H1 (cell line): Measurements from ENCODE around the gene KATNBL1. TPM values are rescaled to one million over a fixed set of nuclear protein-coding genes. Genes with fewer than 3 reads are reported as not detected.

ENCODE experiments used
- CTCF ChIA-PET: fragments of 300-600 bp; sonication (Branson Sonifier 250); formaldehyde crosslinking; loops from one replicate; lab custom pipeline; 2021; ENCODE audit not compliant: partially characterized antibody; lab: Charles Lee
- POLR2A ChIA-PET: fragments of 300-600 bp; sonication (Branson Sonifier 250); formaldehyde crosslinking; loops from one replicate; lab custom pipeline; 2021; ENCODE audit warnings: inconsistent platforms; ENCODE audit not compliant: partially characterized antibody; lab: Charles Lee
- DNase-seq, 2 experiments: peaks; one replicate each; pipeline versions ENCODE4 v3.0.0 to v3.0.0-alpha.2; 2010 to 2022; ENCODE audit warnings: low spot score in 2 of 2, low read depth in 1 of 2, mixed read lengths in 1 of 2
- FAIRE-seq: peaks from 2 replicates; lab custom pipeline; 2011; peaks lifted over from hg19 to GRCh38; lab: Jason Lieb, UNC
- H2AFZ ChIP-seq: 2 replicates; pipeline ENCODE4 v1.8.1; 2012; ENCODE audit warnings: low read length, inconsistent platforms
- H2AK5ac ChIP-seq: 2 replicates; pipeline ENCODE4 v1.6.1; 2013; ENCODE audit warnings: low read depth, low read length
- H2BK120ac ChIP-seq: replicated peaks from 2 replicates; pipeline ENCODE3; 2013; ENCODE audit warnings: low read depth, low read length, inconsistent platforms
- H2BK12ac ChIP-seq: 2 replicates; pipeline ENCODE4 v1.6.1; 2013; ENCODE audit warnings: low read depth, low read length
- H2BK15ac ChIP-seq: 2 replicates; pipeline ENCODE4 v1.6.1; 2013; ENCODE audit warnings: low read length
- H2BK20ac ChIP-seq: 2 replicates; pipeline ENCODE4 v1.6.1; 2013; ENCODE audit warnings: low read length
- H2BK5ac ChIP-seq: 2 replicates; pipeline ENCODE4 v1.6.1; 2013; ENCODE audit warnings: low read depth, low read length
- H3K14ac ChIP-seq: 2 replicates; pipeline ENCODE4 v1.6.1; 2013; ENCODE audit warnings: inconsistent platforms; ENCODE audit not compliant: insufficient read length
- H3K18ac ChIP-seq: 2 replicates; pipeline ENCODE4 v1.6.1; 2013; ENCODE audit warnings: low read length; ENCODE audit errors: extremely low read depth
- H3K23ac ChIP-seq: 2 replicates; pipeline ENCODE4 v1.6.1; 2013; ENCODE audit warnings: inconsistent platforms; ENCODE audit not compliant: insufficient read length
- H3K23me2 ChIP-seq: 2 replicates; pipeline ENCODE4 v1.6.1; 2013; ENCODE audit warnings: low read depth, low read length
- H3K27ac ChIP-seq: 2 replicates; pipeline ENCODE4 v1.6.1; 2011; ENCODE audit warnings: low read depth, low read length, inconsistent platforms
- H3K27me3 ChIP-seq, 4 experiments: replicated peaks in 1 of 4; 1 replicate in 1 of 4; 2 replicates in 3 of 4; pipeline versions ENCODE4 v1.6.1 to v1.8.1; 2011 to 2013; ENCODE audit warnings: low read length in 3 of 4, mild to moderate bottlenecking in 3 of 4, inconsistent platforms in 2 of 4, mixed read lengths in 2 of 4, moderate library complexity in 1 of 4; ENCODE audit not compliant: control insufficient read depth in 3 of 4, insufficient read depth in 3 of 4; ENCODE audit errors: extremely low read depth in 1 of 4
- H3K36me3 ChIP-seq, 4 experiments: 2 replicates each; pipeline versions ENCODE4 v1.6.1 to v1.8.1; 2011 to 2013; ENCODE audit warnings: mild to moderate bottlenecking in 4 of 4, low read length in 3 of 4, moderate library complexity in 2 of 4, control low read depth in 1 of 4, inconsistent platforms in 1 of 4; ENCODE audit not compliant: insufficient read depth in 4 of 4, control insufficient read depth in 2 of 4
- H3K4ac ChIP-seq: replicated peaks from 2 replicates; pipeline ENCODE3; 2013; ENCODE audit warnings: low read length, low read depth, mixed read lengths, inconsistent platforms; ENCODE audit not compliant: insufficient read length
- H3K4me1 ChIP-seq, 4 experiments: replicated peaks in 1 of 4; 1 replicate in 1 of 4; 2 replicates in 3 of 4; pipeline versions ENCODE4 v1.6.1 to v1.8.1; 2011 to 2013; ENCODE audit warnings: low read length in 3 of 4, inconsistent platforms in 2 of 4, mixed read lengths in 1 of 4; ENCODE audit not compliant: insufficient read depth in 4 of 4, control insufficient read depth in 3 of 4
- H3K4me2 ChIP-seq, 2 experiments: 2 replicates each; pipeline versions ENCODE4 v1.6.1 to v1.8.1; 2011 to 2013; ENCODE audit warnings: low read depth in 2 of 2, low read length in 2 of 2, control low read depth in 1 of 2, inconsistent platforms in 1 of 2, mild to moderate bottlenecking in 1 of 2; ENCODE audit not compliant: insufficient read depth in 1 of 2
- H3K4me3 ChIP-seq, 4 experiments: fragments of 200-600, 300-600 bp in 1 of 4; sonication (generic), shearing (Covaris generic), sonication (Bioruptor Twin) in 1 of 4; 2 replicates each; pipeline versions ENCODE4 v1.5.1 to v1.8.1; 2011 to 2016; ENCODE audit warnings: low read length in 4 of 4, low read depth in 3 of 4, control low read depth in 2 of 4, inconsistent platforms in 2 of 4, mild to moderate bottlenecking in 2 of 4, mixed read lengths in 1 of 4, moderate library complexity in 1 of 4; ENCODE audit not compliant: insufficient read depth in 2 of 4; ENCODE audit errors: extremely low read depth in 1 of 4
- H3K56ac ChIP-seq: replicated peaks from 2 replicates; pipeline ENCODE3; 2013; ENCODE audit warnings: low read depth, mild to moderate bottlenecking, mixed read lengths, low read length, inconsistent platforms; ENCODE audit not compliant: insufficient read length
- H3K79me1 ChIP-seq: 2 replicates; pipeline ENCODE4 v1.6.1; 2013; ENCODE audit warnings: low read depth, low read length, control low read depth
- H3K79me2 ChIP-seq, 2 experiments: 2 replicates each; pipeline versions ENCODE4 v1.6.1 to v1.8.1; 2012 to 2013; ENCODE audit warnings: low read length in 2 of 2, mild to moderate bottlenecking in 2 of 2, inconsistent platforms in 1 of 2; ENCODE audit not compliant: insufficient read depth in 2 of 2, control insufficient read depth in 1 of 2
- H3K9ac ChIP-seq, 4 experiments: replicated peaks in 1 of 4; 1 replicate in 1 of 4; 2 replicates in 3 of 4; pipeline versions ENCODE4 v1.6.1 to v1.8.1; 2011 to 2013; ENCODE audit warnings: low read depth in 3 of 4, low read length in 3 of 4, control low read depth in 2 of 4, mild to moderate bottlenecking in 2 of 4, moderate library complexity in 2 of 4, inconsistent platforms in 1 of 4; ENCODE audit errors: extremely low read depth in 1 of 4
- H3K9me3 ChIP-seq, 2 experiments: 2 replicates each; pipeline versions ENCODE4 v1.6.1 to v1.8.1; 2012 to 2013; ENCODE audit warnings: mild to moderate bottlenecking in 2 of 2, moderate library complexity in 2 of 2, control low read depth in 1 of 2, inconsistent platforms in 1 of 2, low read depth in 1 of 2, low read length in 1 of 2, mixed read lengths in 1 of 2; ENCODE audit not compliant: insufficient read depth in 2 of 2
- H4K20me1 ChIP-seq, 2 experiments: replicated peaks in 1 of 2; 2 replicates each; pipeline versions ENCODE3 to v1.8.1; 2011 to 2013; ENCODE audit warnings: inconsistent platforms in 2 of 2, low read length in 2 of 2, mild to moderate bottlenecking in 1 of 2; ENCODE audit not compliant: insufficient read depth in 2 of 2, control insufficient read depth in 1 of 2
- H4K5ac ChIP-seq: 2 replicates; pipeline ENCODE4 v1.6.1; 2013; ENCODE audit warnings: low read length, low read depth, mixed read lengths, inconsistent platforms; ENCODE audit not compliant: insufficient read length
- H4K8ac ChIP-seq: 2 replicates; pipeline ENCODE4 v1.8.0; 2013; ENCODE audit warnings: mild to moderate bottlenecking, moderate library complexity, low read length, inconsistent platforms; ENCODE audit not compliant: insufficient read depth; ENCODE audit errors: extremely low read depth
- H4K91ac ChIP-seq: replicated peaks from 2 replicates; pipeline ENCODE3; 2013; ENCODE audit warnings: low read length, mixed read lengths, inconsistent platforms; ENCODE audit not compliant: insufficient read length
- BCL11A ChIP-seq, 2 experiments: IDR thresholded peaks; one replicate each; pipeline ENCODE4 v1.6.1; 2011; ENCODE audit warnings: low read depth in 2 of 2, low read length in 2 of 2, mild to moderate bottlenecking in 2 of 2
- HDAC2 ChIP-seq, 2 experiments: fragments of 300-600 bp in 1 of 2; sonication (generic) in 1 of 2; IDR thresholded peaks; 2 replicates each; pipeline ENCODE4 v1.6.1; 2011 to 2012; ENCODE audit warnings: low read depth in 2 of 2, low read length in 2 of 2, mild to moderate bottlenecking in 2 of 2, moderate library complexity in 2 of 2, borderline replicate concordance in 1 of 2, inconsistent platforms in 1 of 2
- POU5F1 ChIP-seq: IDR thresholded peaks from 2 replicates; pipeline ENCODE4 v1.6.1; 2011; ENCODE audit warnings: low read depth, mild to moderate bottlenecking, low read length, moderate library complexity
- WGBS, 2 experiments: shearing (Covaris generic) in 1 of 2; methylation state at CpG; one replicate each; pipeline versions ENCODE4 v1.1.6 to v1.1.7; 2013 to 2015; ENCODE audit warnings: low lambda C conversion rate in 2 of 2, mixed read lengths in 2 of 2, inconsistent platforms in 1 of 2, low coverage in 1 of 2, missing lambda C conversion rate in 1 of 2; ENCODE audit not compliant: insufficient replicate concordance in 2 of 2, insufficient coverage in 1 of 2, insufficient read length in 1 of 2; ENCODE audit errors: extremely low coverage in 1 of 2, missing lambda C conversion rate in 1 of 2; 5-methylcytosine and 5-hydroxymethylcytosine counted together
- polyA plus RNA-seq, 7 experiments: library from polyadenylated mRNA; depleted of rRNA in 3 of 7; stranded (reverse) in 5 of 7; unstranded in 2 of 7; fragments of >200 nt in 5 of 7; fragments of 200-250 nt in 2 of 7; gene quantifications; 1 replicate in 5 of 7; 2 replicates in 1 of 7; 4 replicates in 1 of 7; pipeline versions ENCODE4 v1.2.1 to v1.2.3, GENCODE V29; 2011 to 2013; ENCODE audit warnings: missing spikeins in 2 of 7, mixed read lengths in 2 of 7
- total RNA-seq: library from RNA; stranded (reverse); fragmentation: NEBNext Ultra II Directional; extraction: Animal tissue kit (Norgen Biotek cat#: 25700); gene quantifications from 2 replicates; pipeline ENCODE4 v1.2.1, GENCODE V29; 2021

Gene KATNBL1
- total and polyA plus RNA-seq, 2 of the 8 experiments (the other 6 are each of a cell fraction or from before 2014, with no cell fraction given) = 14.2 to 51.4 TPM

- no peak overlapping the region for H3K27ac ChIP-seq
- no peak for FAIRE-seq
Observed at GRCh38 chr15:34188711-34189110, 21.2 kb downstream of the KATNBL1 start.

More at GRCh38 chr15:34188711-34189110, 21.2 kb downstream of the KATNBL1 start:
- no peak overlapping the region for H3K56ac ChIP-seq
- H2AFZ ChIP-seq = no peak overlapping the region
- H4K91ac ChIP-seq = no peak overlapping the region
- no peak overlapping the region for H4K5ac ChIP-seq
- no peak overlapping the region for H2BK5ac ChIP-seq
- no peak overlapping the region for H3K4ac ChIP-seq
- no peak for DNase-seq
- CTCF ChIA-PET = interaction anchor here (0.9 to 2.7 kb wide), 2 partner anchors 11 to 21 kb away, joined by 4 to 5 read pairs; partner anchors contain the start of gene KATNBL1
- 90% methylated on average over 5 of the region's 5 CpGs; no CpG with 5 or more reads in 1 of the 2 experiments for whole genome bisulfite sequencing, 2 experiments
- H2BK20ac ChIP-seq = no peak overlapping the region
- no peaks in the 10 kb centered on the region for H3K9me3 ChIP-seq
- TF ChIP-seq POU5F1 (no peak), BCL11A (IDR thresholded peaks at IDR 0.05; ENCODE audit: low read depth in 2 of 2, low read length in 2 of 2) (no peak), HDAC2 (IDR thresholded peaks at IDR 0.05; ENCODE audit: borderline replicate concordance in 1 of 2, low read depth in 2 of 2, low read length in 2 of 2) (no peak)
- no peaks in the 10 kb centered on the region for H3K4me1 ChIP-seq
- H3K18ac ChIP-seq = no peak overlapping the region
- no peak overlapping the region for H3K4me2 ChIP-seq
- POLR2A ChIA-PET = interaction anchor here (1.2 kb wide), 1 partner anchor 19 kb away, joined by 3 read pairs; no protein-coding TSS in a partner anchor
- no peak overlapping the region for H2BK15ac ChIP-seq
- peaks cover 10% of the 10 kb centered on the region for H3K79me1 ChIP-seq
- peaks cover 10 to 83% of the 10 kb centered on the region in 2 experiments; a peak in 3 of 4 replicates for H3K79me2 ChIP-seq
- no peak overlapping the region for H3K9ac ChIP-seq
- H3K36me3 ChIP-seq = 0 out of 8 replicates have a peak, but pooled peaks cover 0 to 6% (median 0%) of the 10 kb centered on the region in 4 experiments
- no peak overlapping the region for H4K8ac ChIP-seq
- H3K14ac ChIP-seq = no peak overlapping the region
- H2AK5ac ChIP-seq = no peak overlapping the region
- no peaks in the 10 kb centered on the region for H3K23me2 ChIP-seq
- no peak overlapping the region for H3K4me3 ChIP-seq
- H3K23ac ChIP-seq = no peak overlapping the region
- H2BK120ac ChIP-seq = no peak overlapping the region
- H3K27me3 ChIP-seq = no peaks in the 10 kb centered on the region
- no peak overlapping the region for H2BK12ac ChIP-seq
- H4K20me1 ChIP-seq = no peaks in the 10 kb centered on the region
